Nephron (organoid): ENCODE data around the gene TEF.

Experiments
- H3K27ac Mint-ChIP-seq, 3 experiments: 2 replicates each; pipeline ENCODE4 v1.8.0; 2020; ENCODE audit warnings: mixed read lengths in 3 of 3, mild to moderate bottlenecking in 2 of 3, moderate library complexity in 1 of 3
- H3K27me3 Mint-ChIP-seq: 2 replicates; pipeline ENCODE4 v1.8.0; 2021; ENCODE audit warnings: low read depth, mild to moderate bottlenecking, moderate library complexity, mixed read lengths
- H3K36me3 Mint-ChIP-seq: 2 replicates; pipeline ENCODE4 v1.8.0; 2020; ENCODE audit warnings: low read depth, mixed read lengths
- H3K4me1 Mint-ChIP-seq: 2 replicates; pipeline ENCODE4 v1.8.0; 2020; ENCODE audit warnings: mixed read lengths
- H3K4me3 Mint-ChIP-seq, 3 experiments: 2 replicates each; pipeline ENCODE4 v1.8.0; 2020; ENCODE audit warnings: mild to moderate bottlenecking in 3 of 3, mixed read lengths in 3 of 3, moderate library complexity in 2 of 3
- H3K9me3 Mint-ChIP-seq: 2 replicates; pipeline ENCODE4 v1.8.0; 2020; ENCODE audit warnings: mixed read lengths
- TF ChIP-seq, protein P1 (sequence below), 3 experiments: fragments of 200-600 bp; sonication (generic); IDR thresholded peaks; one replicate each; pipeline ENCODE4 v1.5.0; 2021; ENCODE audit warnings: antibody characterized with exemption in 3 of 3; ENCODE audit not compliant: unreplicated experiment in 3 of 3

The TEF gene, protein sequence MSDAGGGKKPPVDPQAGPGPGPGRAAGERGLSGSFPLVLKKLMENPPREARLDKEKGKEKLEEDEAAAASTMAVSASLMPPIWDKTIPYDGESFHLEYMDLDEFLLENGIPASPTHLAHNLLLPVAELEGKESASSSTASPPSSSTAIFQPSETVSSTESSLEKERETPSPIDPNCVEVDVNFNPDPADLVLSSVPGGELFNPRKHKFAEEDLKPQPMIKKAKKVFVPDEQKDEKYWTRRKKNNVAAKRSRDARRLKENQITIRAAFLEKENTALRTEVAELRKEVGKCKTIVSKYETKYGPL

DNA sequence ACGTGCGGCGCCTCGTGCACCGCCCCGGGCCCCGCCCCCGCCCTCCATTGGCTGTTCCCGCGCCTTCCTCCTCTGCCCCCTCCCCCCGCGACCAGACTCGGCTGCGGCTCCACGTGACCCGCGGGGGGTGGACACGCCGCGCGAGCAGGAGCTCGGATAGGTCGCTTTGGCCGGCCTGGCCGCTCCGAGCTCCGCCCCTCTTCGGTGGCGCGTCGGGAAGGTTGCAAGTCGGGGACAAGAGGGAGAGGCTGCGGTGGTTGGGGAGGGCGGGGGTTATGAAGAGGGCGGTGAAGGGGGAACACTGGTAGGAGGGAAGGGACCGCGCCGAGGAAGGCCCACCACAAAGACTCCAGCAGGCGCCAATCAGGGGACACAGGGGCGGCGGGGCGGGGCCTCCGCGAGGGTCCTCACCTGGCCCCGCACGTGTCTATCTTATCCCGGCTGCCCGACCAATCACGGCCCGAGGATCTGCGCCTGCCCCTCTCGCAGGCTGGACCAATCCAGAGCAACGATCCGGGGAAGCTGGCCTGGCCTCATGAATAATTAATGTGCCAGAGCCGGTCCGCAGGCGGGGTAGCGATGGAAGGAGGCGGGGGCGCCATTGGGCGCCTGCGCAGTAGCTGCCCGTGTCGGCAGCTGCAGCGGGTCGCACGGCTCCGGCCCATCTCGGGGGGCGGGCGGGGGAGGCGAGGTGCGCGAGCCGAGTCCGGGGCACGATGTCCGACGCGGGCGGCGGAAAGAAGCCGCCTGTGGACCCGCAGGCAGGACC, at the start of gene TEF:
TSS of gene TEF (plus strand) at position 614 of the 769 bp plus-strand sequence. CDS start at position 717, 103 bp downstream.
- peaks cover 24% of the 10 kb centered on the region for H3K4me1 Mint-ChIP-seq
- peak within 1 kb of the TSS; percentile 88 to 91 (median 90) for H3K4me3 Mint-ChIP-seq
- H3K36me3 Mint-ChIP-seq = no peaks in the 10 kb centered on the region
- peak within 1 kb of the TSS; percentile 96 for H3K27ac Mint-ChIP-seq
- TF ChIP-seq, protein P1, sequence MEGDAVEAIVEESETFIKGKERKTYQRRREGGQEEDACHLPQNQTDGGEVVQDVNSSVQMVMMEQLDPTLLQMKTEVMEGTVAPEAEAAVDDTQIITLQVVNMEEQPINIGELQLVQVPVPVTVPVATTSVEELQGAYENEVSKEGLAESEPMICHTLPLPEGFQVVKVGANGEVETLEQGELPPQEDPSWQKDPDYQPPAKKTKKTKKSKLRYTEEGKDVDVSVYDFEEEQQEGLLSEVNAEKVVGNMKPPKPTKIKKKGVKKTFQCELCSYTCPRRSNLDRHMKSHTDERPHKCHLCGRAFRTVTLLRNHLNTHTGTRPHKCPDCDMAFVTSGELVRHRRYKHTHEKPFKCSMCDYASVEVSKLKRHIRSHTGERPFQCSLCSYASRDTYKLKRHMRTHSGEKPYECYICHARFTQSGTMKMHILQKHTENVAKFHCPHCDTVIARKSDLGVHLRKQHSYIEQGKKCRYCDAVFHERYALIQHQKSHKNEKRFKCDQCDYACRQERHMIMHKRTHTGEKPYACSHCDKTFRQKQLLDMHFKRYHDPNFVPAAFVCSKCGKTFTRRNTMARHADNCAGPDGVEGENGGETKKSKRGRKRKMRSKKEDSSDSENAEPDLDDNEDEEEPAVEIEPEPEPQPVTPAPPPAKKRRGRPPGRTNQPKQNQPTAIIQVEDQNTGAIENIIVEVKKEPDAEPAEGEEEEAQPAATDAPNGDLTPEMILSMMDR (IDR thresholded peaks at IDR 0.05; ENCODE audit: unreplicated experiment in 3 of 3) = no peak
- no peaks in the 10 kb centered on the region for H3K9me3 Mint-ChIP-seq
- peaks cover 4% of the 10 kb centered on the region for H3K27me3 Mint-ChIP-seq

DNA sequence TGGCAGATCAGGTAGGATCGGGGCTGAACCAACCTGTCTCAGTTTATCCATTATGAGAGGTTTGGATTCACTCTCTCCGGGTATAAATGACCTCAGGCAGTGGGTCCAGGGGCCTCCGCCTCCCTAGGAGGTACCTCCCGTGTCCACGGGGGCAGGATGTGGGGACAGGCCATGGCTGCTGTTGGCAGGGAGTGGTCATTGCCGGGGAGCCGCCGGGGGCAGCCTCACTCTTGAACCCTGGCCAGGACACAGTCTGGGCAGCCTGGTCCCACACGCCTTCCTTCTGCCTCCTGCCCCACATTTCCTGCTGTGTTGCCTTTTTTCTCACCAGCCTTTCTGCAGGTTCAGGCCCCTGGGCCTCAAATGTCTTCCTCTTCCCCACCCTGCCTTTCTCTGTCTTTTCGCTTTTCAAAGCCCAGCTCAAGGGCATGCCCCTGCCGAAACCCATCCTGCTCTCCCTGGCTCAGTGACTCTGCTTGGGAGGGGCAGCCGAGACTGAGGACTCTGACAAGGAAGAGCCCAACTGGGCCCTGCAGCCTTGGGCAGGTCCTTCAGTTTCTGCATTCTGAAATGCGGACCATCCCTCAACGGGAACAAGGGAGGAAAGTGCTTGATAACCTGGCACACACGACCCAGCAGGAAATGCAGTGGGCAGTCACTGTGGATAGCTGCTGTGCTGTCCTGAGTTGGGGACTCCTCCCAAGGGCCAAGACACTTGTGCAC, 49.4 kb upstream of the TEF start:
- no peak overlapping the region for H3K4me3 Mint-ChIP-seq
- H3K36me3 Mint-ChIP-seq = peaks cover 57% of the 10 kb centered on the region
- no peak overlapping the region for H3K27ac Mint-ChIP-seq
- no peaks in the 10 kb centered on the region for H3K9me3 Mint-ChIP-seq
- TF ChIP-seq, protein P1 (IDR thresholded peaks at IDR 0.05; ENCODE audit: unreplicated experiment in 3 of 3) = no peak
- H3K4me1 Mint-ChIP-seq = no peaks in the 10 kb centered on the region
- no peaks in the 10 kb centered on the region for H3K27me3 Mint-ChIP-seq

DNA sequence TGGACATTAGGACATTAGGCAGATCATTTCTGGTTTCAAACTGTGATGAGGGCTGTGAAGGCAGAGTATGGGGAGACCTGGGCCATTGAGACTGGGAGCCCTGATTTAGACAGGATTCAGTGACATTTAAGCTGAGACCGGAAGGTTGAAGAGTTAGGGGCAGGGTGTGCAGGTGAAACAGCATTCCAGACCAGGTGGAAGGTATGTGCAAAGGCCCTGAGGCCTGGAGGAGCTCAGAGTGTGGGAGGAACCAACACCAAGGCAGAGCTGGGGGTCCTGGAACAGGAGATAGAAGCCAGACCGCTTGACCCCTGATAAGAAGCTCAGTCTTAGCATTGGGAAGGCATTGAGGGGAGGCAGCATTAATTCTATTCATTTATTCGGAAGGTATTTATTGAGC, 47.9 kb upstream of the TEF start:
- TF ChIP-seq, protein P1 (IDR thresholded peaks at IDR 0.05; ENCODE audit: unreplicated experiment in 3 of 3) = no peak
- H3K4me1 Mint-ChIP-seq = no peaks in the 10 kb centered on the region
- no peak overlapping the region for H3K27ac Mint-ChIP-seq
- H3K9me3 Mint-ChIP-seq = no peaks in the 10 kb centered on the region
- peaks cover 47% of the 10 kb centered on the region for H3K36me3 Mint-ChIP-seq
- no peak overlapping the region for H3K4me3 Mint-ChIP-seq
- no peaks in the 10 kb centered on the region for H3K27me3 Mint-ChIP-seq

DNA sequence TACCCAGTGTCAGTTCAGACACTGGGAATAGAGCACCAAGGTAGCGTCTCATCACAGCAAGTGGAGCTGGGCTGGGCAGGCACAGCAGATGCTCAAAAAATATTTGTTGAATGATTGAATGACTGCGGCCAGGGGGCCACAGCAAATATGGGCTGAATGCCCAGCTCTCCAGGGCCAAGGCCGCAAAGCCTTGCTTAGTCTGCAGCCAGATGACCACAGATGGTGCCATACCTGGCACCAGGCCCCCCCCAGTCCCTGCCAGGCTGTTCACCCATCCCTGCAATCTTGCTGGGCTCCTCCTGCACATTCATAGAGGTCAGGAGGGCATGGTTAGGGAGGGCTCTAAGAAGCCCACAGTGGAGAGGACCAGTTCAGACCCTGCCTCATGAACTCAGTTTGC, 47.5 kb upstream of the TEF start:
- no peaks in the 10 kb centered on the region for H3K4me1 Mint-ChIP-seq
- no peak overlapping the region for H3K4me3 Mint-ChIP-seq
- H3K36me3 Mint-ChIP-seq = peaks cover 47% of the 10 kb centered on the region
- H3K27ac Mint-ChIP-seq = no peak overlapping the region
- TF ChIP-seq, protein P1 (IDR thresholded peaks at IDR 0.05; ENCODE audit: unreplicated experiment in 3 of 3) = no peak
- H3K27me3 Mint-ChIP-seq = no peaks in the 10 kb centered on the region
- no peaks in the 10 kb centered on the region for H3K9me3 Mint-ChIP-seq

DNA sequence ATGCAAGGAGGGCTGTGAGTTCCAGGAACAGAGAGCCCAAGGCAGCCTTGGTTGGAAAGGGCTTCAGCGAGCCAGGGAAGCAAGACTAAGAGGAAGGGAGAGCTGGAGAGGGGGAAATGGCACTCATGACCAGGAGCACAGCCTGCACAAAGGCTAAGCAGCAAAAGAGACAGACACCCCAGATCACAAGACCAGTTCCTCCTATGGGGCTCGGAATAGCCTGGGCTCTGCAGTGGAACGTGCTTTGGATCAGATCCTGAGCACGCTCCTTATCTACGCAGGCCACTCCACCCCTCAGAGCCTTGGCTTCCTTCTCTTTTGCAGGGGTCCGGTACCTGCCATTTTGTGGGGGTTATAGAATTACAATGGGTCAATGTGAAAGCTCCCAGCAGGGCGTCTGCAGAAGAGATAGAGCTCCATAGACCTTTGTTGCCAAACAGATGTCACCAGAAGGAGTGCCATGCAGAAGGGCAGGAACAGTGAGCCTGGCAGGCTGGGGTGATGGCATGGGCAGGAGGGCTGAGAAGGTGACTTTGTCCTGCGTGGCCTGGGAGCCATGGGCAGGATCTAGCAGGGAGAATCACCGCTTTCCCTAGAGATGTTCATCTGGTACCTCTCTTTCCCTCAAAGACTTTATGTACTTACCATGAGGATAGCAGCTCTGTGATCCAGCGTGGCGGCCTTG, 46.6 kb upstream of the TEF start:
- Mint-ChIP-seq H3K4me3 (no peak overlapping the region), H3K36me3 (peaks cover 42% of the 10 kb centered on the region), H3K4me1 (no peaks in the 10 kb centered on the region), H3K27me3 (no peaks in the 10 kb centered on the region), H3K27ac (no peak overlapping the region), H3K9me3 (no peaks in the 10 kb centered on the region)
- TF ChIP-seq, protein P1 (IDR thresholded peaks at IDR 0.05; ENCODE audit: unreplicated experiment in 3 of 3) = no peak
